GM19324 (cell line): ENCODE data around the gene HCRT.

Source experiments
- ATAC-seq: cut with Tn5 transposase; IDR thresholded peaks from one replicate; pipeline ENCODE4 v1.9.1; 2021; ENCODE audit warnings: mild to moderate bottlenecking, moderate library complexity; ENCODE audit not compliant: unreplicated experiment, low FRiP score

Gene HCRT

GRCh38 chr17:42180922-42181850, 4.1 kb downstream of the HCRT start, which contains the start of gene KCNH4:
TSS of gene KCNH4 (minus strand) at chr17:42181142. CDS start at chr17:42180945, 197 bp downstream.
- ATAC-seq = no peak

GRCh38 chr17:42180411-42180921, 4.8 kb downstream of the HCRT start:
- no peak for ATAC-seq

GRCh38 chr17:42179911-42180410, 5.3 kb downstream of the HCRT start:
- ATAC-seq = no peak

- ATAC-seq = no peak
These were observed 5.9 kb downstream of the HCRT start for GRCh38 chr17:42179335-42179734.

GRCh38 chr17:42178817-42179216, 6.4 kb downstream of the HCRT start:
- ATAC-seq = no peak

GRCh38 chr17:42177684-42178083, 7.6 kb downstream of the HCRT start:
- ATAC-seq = no peak

GRCh38 chr17:42174126-42174783, 11.0 kb downstream of the HCRT start:
- ATAC-seq = no peak

- no peak for ATAC-seq
These were observed 13.4 kb downstream of the HCRT start for GRCh38 chr17:42171831-42172230.

GRCh38 chr17:42169351-42169750, 15.9 kb downstream of the HCRT start:
- ATAC-seq = no peak

GRCh38 chr17:42167807-42168206, 17.4 kb downstream of the HCRT start:
- no peak for ATAC-seq

GRCh38 chr17:42166196-42166763, 19.0 kb downstream of the HCRT start:
- no peak for ATAC-seq

GRCh38 chr17:42165751-42166150, 19.5 kb downstream of the HCRT start:
- no peak for ATAC-seq

- ATAC-seq = no peak
These were observed 21.4 kb downstream of the HCRT start for GRCh38 chr17:42163696-42164407.

- no peak for ATAC-seq
These were observed 22.1 kb downstream of the HCRT start for GRCh38 chr17:42163113-42163512.

GRCh38 chr17:42160531-42160910, 24.7 kb downstream of the HCRT start:
- no peak for ATAC-seq

- no peak for ATAC-seq
These were observed 25.3 kb downstream of the HCRT start for GRCh38 chr17:42159796-42160530.

GRCh38 chr17:42155614-42156045, 29.6 kb downstream of the HCRT start:
- no peak for ATAC-seq

- ATAC-seq = no peak
These were observed 31.1 kb downstream of the HCRT start for GRCh38 chr17:42153919-42154742.
